K562 (cell line): ENCODE data around the gene ZNF213. TPM values are rescaled to one million over a fixed set of nuclear protein-coding genes. Genes with fewer than 3 reads are reported as not detected.

Experiments
- CTCFL ChIP-seq: IDR thresholded peaks from 2 replicates; pipeline ENCODE4 v1.6.1; 2011; ENCODE audit warnings: borderline replicate concordance, low read depth, mild to moderate bottlenecking, moderate library complexity, low read length; ENCODE audit not compliant: insufficient read depth, poor library complexity, severe bottlenecking
- E2F6 ChIP-seq, 2 experiments: IDR thresholded peaks; 2 replicates each; pipeline ENCODE4 v1.6.1; 2011; ENCODE audit warnings: borderline replicate concordance in 1 of 2, control low read depth in 1 of 2, low read depth in 1 of 2, low read length in 1 of 2, mild to moderate bottlenecking in 1 of 2, mixed read lengths in 1 of 2, moderate library complexity in 1 of 2; ENCODE audit not compliant: insufficient read depth in 1 of 2, insufficient read length in 1 of 2, poor library complexity in 1 of 2, severe bottlenecking in 1 of 2; ENCODE audit errors: extremely low read depth in 1 of 2
- MAZ ChIP-seq, 2 experiments: fragments of 450-650 bp in 1 of 2; sonication (generic) in 1 of 2; formaldehyde crosslinking; IDR thresholded peaks in 1 of 2; conservative IDR thresholded peaks in 1 of 2; 2 replicates each; pipeline versions ENCODE4 v1.4.0 to v1.5.0; 2020; ENCODE audit warnings: mild to moderate bottlenecking in 1 of 2, missing genetic modification reagents in 1 of 2
- NR2C1 ChIP-seq, 2 experiments: fragments of 450-650 bp; IDR thresholded peaks; 2 replicates each; pipeline ENCODE4 v1.6.1; 2017; ENCODE audit warnings: mild to moderate bottlenecking in 2 of 2, antibody characterized with exemption in 1 of 2, inconsistent platforms in 1 of 2, missing compliant biosample characterization in 1 of 2, missing genetic modification characterization in 1 of 2
- POLR2B ChIP-seq: fragments of 450-650 bp; IDR thresholded peaks from 2 replicates; pipeline ENCODE4 v1.6.1; 2018; ENCODE audit warnings: low read depth; ENCODE audit not compliant: partially characterized antibody
- POLR2G ChIP-seq: fragments of 200-400 bp; formaldehyde crosslinking; IDR thresholded peaks from 2 replicates; pipeline ENCODE4 v1.6.1; 2017; ENCODE audit warnings: low read depth, mild to moderate bottlenecking, antibody characterized with exemption, low read length, moderate library complexity
- RAD21 ChIP-seq, 2 experiments: fragments of 250-450 bp in 1 of 2; fragments of 450-650 bp in 1 of 2; sonication (Bioruptor Pico) in 1 of 2; formaldehyde crosslinking in 1 of 2; IDR thresholded peaks in 1 of 2; conservative IDR thresholded peaks in 1 of 2; 2 replicates each; pipeline versions ENCODE4 v1.4.0 to v1.8.0; 2020 to 2022; ENCODE audit warnings: mild to moderate bottlenecking in 2 of 2, moderate library complexity in 1 of 2
- SMARCA5 ChIP-seq: fragments of 450-650 bp; IDR thresholded peaks from 2 replicates; pipeline ENCODE4 v1.6.1; 2016
- SMARCE1 ChIP-seq: fragments of 450-650 bp; IDR thresholded peaks from 2 replicates; pipeline ENCODE4 v1.7.1; 2016; ENCODE audit warnings: mild to moderate bottlenecking
- TRIM24 ChIP-seq, 2 experiments: fragments of 450-650 bp; IDR thresholded peaks; 2 replicates each; pipeline ENCODE4 v1.6.1; 2016
- TSC22D4 ChIP-seq: fragments of 450-650 bp; IDR thresholded peaks from 2 replicates; pipeline ENCODE4 v1.6.1; 2016; ENCODE audit warnings: missing genetic modification characterization, missing biosample characterization, control low read depth
- ZBTB7A ChIP-seq: IDR thresholded peaks from 2 replicates; pipeline ENCODE4 v1.6.1; 2011; ENCODE audit warnings: low read depth, mild to moderate bottlenecking, low read length, moderate library complexity, borderline replicate concordance; ENCODE audit not compliant: control insufficient read depth
- ZFX ChIP-seq: sonication (generic); formaldehyde crosslinking; IDR thresholded peaks from 2 replicates; pipeline ENCODE4 v1.8.0; 2022; ENCODE audit warnings: mild to moderate bottlenecking, missing genetic modification reagents, moderate library complexity
- ZNF609 ChIP-seq: sonication (generic); formaldehyde crosslinking; IDR thresholded peaks from 2 replicates; pipeline ENCODE4 v1.8.1; 2023; ENCODE audit warnings: missing genetic modification reagents, mild to moderate bottlenecking, borderline replicate concordance
- polyA plus RNA-seq, 8 experiments: library from polyadenylated mRNA; depleted of rRNA in 4 of 8; stranded (reverse) in 5 of 8; unstranded in 3 of 8; fragments of >200 nt; fragmentation: Nextera tagmentation in 2 of 8; fragmentation: Illumina TruSeq in 1 of 8; extraction: Ambion mirVana in 2 of 8; extraction: Trizol in 1 of 8; gene quantifications; 2 replicates each; pipeline versions ENCODE4 v1.2.1 to v1.2.3, GENCODE V29; 2011 to 2014; ENCODE audit warnings: inconsistent platforms in 1 of 8, missing spikeins in 1 of 8
- total RNA-seq, 7 experiments: library from RNA; depleted of rRNA in 6 of 7; stranded (reverse); fragments of >200 nt in 6 of 7; fragmentation: Illumina TruSeq in 2 of 7; extraction: Trizol in 2 of 7; gene quantifications; 2 replicates each; pipeline versions ENCODE4 v1.2.1 to v1.2.3, GENCODE V29; 2011 to 2021; ENCODE audit warnings: low replicate concordance in 1 of 7

ZNF213 gene
- total and polyA plus RNA-seq, 9 of the 15 experiments (the other 6 are each of a cell fraction or from before 2014, with no cell fraction given): 0.49 to 10.0 (median 1.8) TPM

GRCh38 chr16:3101018-3101840 lies 33.6 kb upstream of the ZNF213 start (continued):
- no peak for TF ChIP-seq ZNF609 (CRISPR knock-in tag)
- TF ChIP-seq SMARCA5: peak; percentile 11; the same call in 1 of the 2 replicates
- peak; percentile 28 for TF ChIP-seq CTCFL
- TF ChIP-seq MAZ (CRISPR knock-in tag; conservative IDR thresholded peaks at IDR 0.05 in 1 of 2, IDR thresholded peaks at IDR 0.05 in 1 of 2): 0 out of 4 replicates have a peak, but pooled peaks of 1 of the 2 experiments have one; percentile 47
- 0 out of 2 replicates have a peak, but pooled peaks have one; percentile 36 for TF ChIP-seq ZFX (CRISPR knock-in tag)
- TF ChIP-seq RAD21 (CRISPR knock-in tag; conservative IDR thresholded peaks at IDR 0.05 in 1 of 2, IDR thresholded peaks at IDR 0.05 in 1 of 2): peak in 1 of 2 experiments; percentile 37; a peak in 1 of 4 replicates
- TF ChIP-seq SMARCE1: peak; percentile 66; the same call in 1 of the 2 replicates
- TF ChIP-seq POLR2G: 0 out of 2 replicates have a peak, but pooled peaks have one; percentile 23
- no peak for TF ChIP-seq TSC22D4
- TF ChIP-seq POLR2B: no peak
- TF ChIP-seq E2F6 (IDR thresholded peaks at IDR 0.05; ENCODE audit: borderline replicate concordance in 1 of 2, extremely low read depth in 1 of 2, insufficient read depth in 1 of 2, insufficient read length in 1 of 2, low read depth in 1 of 2, low read length in 1 of 2, poor library complexity in 1 of 2, severe bottlenecking in 1 of 2): peak in 1 of 2 experiments; percentile 33
- TF ChIP-seq NR2C1 (IDR thresholded peaks at IDR 0.05): 0 out of 2 replicates have a peak, but pooled peaks have one; percentile 27
- TF ChIP-seq NR2C1 (tag; IDR thresholded peaks at IDR 0.05): no peak
- no peak for TF ChIP-seq TRIM24 (IDR thresholded peaks at IDR 0.05)
- TF ChIP-seq ZBTB7A: peak; percentile 90
